HG03064 (cell line): ENCODE data around the gene SNAPC3.
A peak's percentile ranks its signal among the peaks of the same experiment; 100 is the strongest.
"Not testable (repeated sequence)": the region's sequence is repeated elsewhere in the genome, so short reads cannot be mapped to it uniquely, and the experiment has no call there.

Experiments used
- ATAC-seq: cut with Tn5 transposase; IDR thresholded peaks from one replicate; pipeline ENCODE4 v1.9.1; 2021; ENCODE audit warnings: low read depth; ENCODE audit not compliant: unreplicated experiment

Gene SNAPC3

GRCh38 chr9:15422372-15423230, at the start of gene SNAPC3:
SNAPC3 (plus strand) TSS chr9:15422876; CDS start chr9:15422880, 4 bp downstream.
- peak; percentile 98 for ATAC-seq

- no peak for ATAC-seq
Observed at GRCh38 chr9:15373881-15374280, 48.8 kb upstream of the SNAPC3 start.

- no peak for ATAC-seq
Observed at GRCh38 chr9:15374310-15374709, 48.4 kb upstream of the SNAPC3 start.

GRCh38 chr9:15374825-15375224, 47.9 kb upstream of the SNAPC3 start:
- ATAC-seq: no peak

GRCh38 chr9:15377625-15378540, 44.8 kb upstream of the SNAPC3 start:
- ATAC-seq: no peak

- ATAC-seq: not testable (repeated sequence)
Observed at GRCh38 chr9:15379317-15379716, 43.4 kb upstream of the SNAPC3 start.

- not testable (repeated sequence) for ATAC-seq
Observed at GRCh38 chr9:15379888-15380287, 42.8 kb upstream of the SNAPC3 start.

GRCh38 chr9:15381491-15381890, 41.2 kb upstream of the SNAPC3 start:
- no peak for ATAC-seq

- ATAC-seq: no peak
Observed at GRCh38 chr9:15386465-15386864, 36.2 kb upstream of the SNAPC3 start.

- ATAC-seq: no peak
Observed at GRCh38 chr9:15389173-15389572, 33.5 kb upstream of the SNAPC3 start.

GRCh38 chr9:15389631-15390030, 33.0 kb upstream of the SNAPC3 start:
- no peak for ATAC-seq

GRCh38 chr9:15390201-15390600, 32.5 kb upstream of the SNAPC3 start:
- ATAC-seq: no peak

GRCh38 chr9:15392363-15392762, 30.3 kb upstream of the SNAPC3 start:
- ATAC-seq: no peak

- no peak for ATAC-seq
Observed at GRCh38 chr9:15400281-15400941, 22.3 kb upstream of the SNAPC3 start.

GRCh38 chr9:15401266-15401665, 21.4 kb upstream of the SNAPC3 start:
- ATAC-seq: no peak

GRCh38 chr9:15403155-15403554, 19.5 kb upstream of the SNAPC3 start:
- no peak for ATAC-seq

GRCh38 chr9:15404171-15404570, 18.5 kb upstream of the SNAPC3 start:
- no peak for ATAC-seq

- no peak for ATAC-seq
Observed at GRCh38 chr9:15416880-15417279, 5.8 kb upstream of the SNAPC3 start.

- no peak for ATAC-seq
Observed at GRCh38 chr9:15417626-15418025, 5.0 kb upstream of the SNAPC3 start.

GRCh38 chr9:15420796-15421195, 1.9 kb upstream of the SNAPC3 start:
- no peak for ATAC-seq

- ATAC-seq: no peak
Observed at GRCh38 chr9:15421532-15421931, 1.1 kb upstream of the SNAPC3 start.
